ENCODE data around the gene KCNK2. TPM values are rescaled to one million over a fixed set of nuclear protein-coding genes. Genes with fewer than 3 reads are reported as not detected.
A peak's percentile ranks its signal among the peaks of the same experiment; 100 is the strongest.

Gene KCNK2
- total RNA-seq, 1 experiment from 2014 or later = 0.18 TPM

DNA sequence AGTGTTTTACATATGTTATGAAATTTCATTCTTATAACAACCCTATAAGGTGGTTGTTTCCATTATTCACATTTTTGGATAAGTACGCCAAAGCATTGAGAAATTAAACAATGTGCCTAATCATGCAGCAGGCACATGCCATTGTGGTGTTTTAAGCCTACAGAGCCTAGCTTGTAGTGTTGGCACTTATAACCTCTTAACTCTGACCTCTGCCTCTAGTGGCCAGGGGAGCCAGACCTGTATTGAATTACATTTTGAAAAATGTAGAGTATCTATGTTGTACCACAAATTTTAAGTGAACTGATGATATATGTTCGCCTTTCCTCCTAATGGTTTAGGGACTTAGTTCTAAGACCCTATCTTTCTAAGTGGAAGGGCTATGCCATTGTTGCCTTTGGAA lies 61.0 kb downstream of the KCNK2 start:
- no peak overlapping the region for H3K4me3 ChIP-seq (ENCODE audit: low read depth, low read length)
- no peak overlapping the region for H3K4me3 Mint-ChIP-seq (ENCODE audit: unreplicated experiment)
- peaks cover 16% of the 10 kb centered on the region for H3K9me3 Mint-ChIP-seq (ENCODE audit: unreplicated experiment)
- intact Hi-C loops (cut with micrococcal nuclease; ENCODE audit: unreplicated experiment) = loop anchor here (10.0 kb wide), 1 partner anchor 929 kb away; no protein-coding TSS in a partner anchor
- no peaks in the 10 kb centered on the region for H3K4me1 ChIP-seq
- TF ChIP-seq, protein P1, sequence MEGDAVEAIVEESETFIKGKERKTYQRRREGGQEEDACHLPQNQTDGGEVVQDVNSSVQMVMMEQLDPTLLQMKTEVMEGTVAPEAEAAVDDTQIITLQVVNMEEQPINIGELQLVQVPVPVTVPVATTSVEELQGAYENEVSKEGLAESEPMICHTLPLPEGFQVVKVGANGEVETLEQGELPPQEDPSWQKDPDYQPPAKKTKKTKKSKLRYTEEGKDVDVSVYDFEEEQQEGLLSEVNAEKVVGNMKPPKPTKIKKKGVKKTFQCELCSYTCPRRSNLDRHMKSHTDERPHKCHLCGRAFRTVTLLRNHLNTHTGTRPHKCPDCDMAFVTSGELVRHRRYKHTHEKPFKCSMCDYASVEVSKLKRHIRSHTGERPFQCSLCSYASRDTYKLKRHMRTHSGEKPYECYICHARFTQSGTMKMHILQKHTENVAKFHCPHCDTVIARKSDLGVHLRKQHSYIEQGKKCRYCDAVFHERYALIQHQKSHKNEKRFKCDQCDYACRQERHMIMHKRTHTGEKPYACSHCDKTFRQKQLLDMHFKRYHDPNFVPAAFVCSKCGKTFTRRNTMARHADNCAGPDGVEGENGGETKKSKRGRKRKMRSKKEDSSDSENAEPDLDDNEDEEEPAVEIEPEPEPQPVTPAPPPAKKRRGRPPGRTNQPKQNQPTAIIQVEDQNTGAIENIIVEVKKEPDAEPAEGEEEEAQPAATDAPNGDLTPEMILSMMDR (IDR thresholded peaks at IDR 0.05; ENCODE audit: insufficient read depth in 1 of 2, low read depth in 1 of 2, low read length in 1 of 2, severe bottlenecking in 1 of 2, unreplicated experiment in 1 of 2) = no peak
- no peak overlapping the region for H3K27ac Mint-ChIP-seq (ENCODE audit: unreplicated experiment)
- no peaks in the 10 kb centered on the region for H3K27me3 ChIP-seq (replicated peaks; ENCODE audit: control insufficient read depth, insufficient read depth, low read length)
- no peaks in the 10 kb centered on the region for H3K27me3 Mint-ChIP-seq (ENCODE audit: insufficient read depth, unreplicated experiment)
- no peaks in the 10 kb centered on the region for H3K36me3 Mint-ChIP-seq (ENCODE audit: insufficient read depth, unreplicated experiment)
- DNase-seq = no peak
- no peaks in the 10 kb centered on the region for H3K4me1 Mint-ChIP-seq (ENCODE audit: low read depth, unreplicated experiment)
- no TSS peak for BruUV-seq (replicated peaks)
- POLR2A ChIA-PET = no interaction called here
- peaks cover 13% of the 10 kb centered on the region; the same call in 1 of the 2 replicates for H3K9me3 ChIP-seq
- H3K36me3 ChIP-seq (ENCODE audit: control insufficient read depth, insufficient read depth, low read length) = no peaks in the 10 kb centered on the region
- CTCF ChIA-PET = no interaction called here

DNA sequence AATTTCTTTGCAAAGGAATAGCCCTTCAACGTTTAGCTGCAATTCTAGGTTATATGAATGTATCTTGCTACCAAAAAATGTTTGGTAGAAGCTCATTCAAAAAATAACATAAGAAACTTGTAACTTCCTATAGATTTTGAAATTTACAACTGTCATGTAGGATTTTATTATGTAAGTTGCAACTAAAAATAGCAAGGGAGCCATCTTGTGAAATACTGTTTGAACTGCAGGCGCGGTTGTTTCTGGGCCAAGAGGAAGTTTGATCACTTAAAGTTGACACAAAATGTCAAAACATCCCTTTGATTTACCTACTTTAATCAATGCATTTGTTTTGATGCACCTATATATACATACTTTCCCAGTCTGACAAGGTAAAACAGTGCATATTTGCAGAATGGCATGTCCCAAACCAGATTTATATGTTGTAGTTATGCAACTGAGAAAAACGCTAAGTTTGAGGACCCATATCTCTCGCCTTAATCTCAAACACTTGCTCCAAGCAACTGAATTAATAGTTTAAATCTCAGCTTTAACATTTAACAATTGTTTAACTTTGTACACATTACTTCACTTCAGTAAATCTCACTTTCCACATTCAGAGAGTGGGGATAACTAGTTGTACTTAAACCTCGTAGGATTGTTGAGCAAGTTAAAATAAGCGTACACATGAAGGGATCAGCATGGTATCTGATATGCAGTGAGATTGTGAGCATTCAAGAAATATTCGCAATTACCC lies 63.9 kb downstream of the KCNK2 start:
- Mint-ChIP-seq H3K4me1 (ENCODE audit: low read depth, unreplicated experiment) (no peaks in the 10 kb centered on the region), H3K4me3 (ENCODE audit: unreplicated experiment) (no peak overlapping the region), H3K36me3 (ENCODE audit: insufficient read depth, unreplicated experiment) (no peaks in the 10 kb centered on the region), H3K27me3 (ENCODE audit: insufficient read depth, unreplicated experiment) (no peaks in the 10 kb centered on the region), H3K27ac (ENCODE audit: unreplicated experiment) (no peak overlapping the region), H3K9me3 (ENCODE audit: unreplicated experiment) (peaks cover 16% of the 10 kb centered on the region)
- intact Hi-C loops (cut with micrococcal nuclease; ENCODE audit: unreplicated experiment) = loop anchor here (1.0 to 10.0 kb wide), 6 partner anchors 194 to 932 kb away; no protein-coding TSS in a partner anchor
- no peak overlapping the region for H3K4me3 ChIP-seq (ENCODE audit: low read depth, low read length)
- peaks cover 7% of the 10 kb centered on the region; the same call in 1 of the 2 replicates for H3K9me3 ChIP-seq
- CTCF ChIA-PET = interaction anchor here (0.6 to 1.1 kb wide), 2 partner anchors 313 to 485 kb away, joined by 3 to 5 read pairs; no protein-coding TSS in a partner anchor
- POLR2A ChIA-PET = no interaction called here
- BruUV-seq (replicated peaks) = no TSS peak
- H3K36me3 ChIP-seq (ENCODE audit: control insufficient read depth, insufficient read depth, low read length) = no peaks in the 10 kb centered on the region
- H3K4me1 ChIP-seq = no peaks in the 10 kb centered on the region
- H3K27me3 ChIP-seq (replicated peaks; ENCODE audit: control insufficient read depth, insufficient read depth, low read length) = no peaks in the 10 kb centered on the region
- DNase-seq = peak in 1 of 2 experiments; percentile 29
- TF ChIP-seq, protein P1 (IDR thresholded peaks at IDR 0.05; ENCODE audit: insufficient read depth in 1 of 2, low read depth in 1 of 2, low read length in 1 of 2, severe bottlenecking in 1 of 2, unreplicated experiment in 1 of 2) = peak; percentile 59 to 69

GRCh38 chr1:215147024-215147423 lies 64.5 kb downstream of the KCNK2 start:
- BruUV-seq (replicated peaks) = no TSS peak
- no peak overlapping the region for H3K27ac Mint-ChIP-seq (ENCODE audit: unreplicated experiment)
- H3K4me3 ChIP-seq (ENCODE audit: low read depth, low read length) = no peak overlapping the region
- intact Hi-C loops (cut with micrococcal nuclease; ENCODE audit: unreplicated experiment) = loop anchor here (2.0 to 10.0 kb wide), 2 partner anchors 380 to 932 kb away; no protein-coding TSS in a partner anchor
- no peaks in the 10 kb centered on the region for H3K4me1 ChIP-seq
- H3K27me3 Mint-ChIP-seq (ENCODE audit: insufficient read depth, unreplicated experiment) = no peaks in the 10 kb centered on the region
- TF ChIP-seq, protein P1 (IDR thresholded peaks at IDR 0.05; ENCODE audit: insufficient read depth in 1 of 2, low read depth in 1 of 2, low read length in 1 of 2, severe bottlenecking in 1 of 2, unreplicated experiment in 1 of 2) = no peak
- H3K4me1 Mint-ChIP-seq (ENCODE audit: low read depth, unreplicated experiment) = no peaks in the 10 kb centered on the region
- peaks cover 11% of the 10 kb centered on the region for H3K9me3 Mint-ChIP-seq (ENCODE audit: unreplicated experiment)
- no peaks in the 10 kb centered on the region for H3K36me3 Mint-ChIP-seq (ENCODE audit: insufficient read depth, unreplicated experiment)
- no peak for DNase-seq
- no peaks in the 10 kb centered on the region for H3K27me3 ChIP-seq (replicated peaks; ENCODE audit: control insufficient read depth, insufficient read depth, low read length)
- peaks cover under 1% of the 10 kb centered on the region; the same call in 1 of the 2 replicates for H3K9me3 ChIP-seq
- no peak overlapping the region for H3K4me3 Mint-ChIP-seq (ENCODE audit: unreplicated experiment)
- CTCF ChIA-PET = no interaction called here
- POLR2A ChIA-PET = no interaction called here
- no peaks in the 10 kb centered on the region for H3K36me3 ChIP-seq (ENCODE audit: control insufficient read depth, insufficient read depth, low read length)
